ENCODE results near the gene CDH15. TPM values are rescaled to one million over a fixed set of nuclear protein-coding genes. Genes with fewer than 3 reads are reported as not detected.

Gene CDH15
- total and polyA plus RNA-seq, 2 of the 13 experiments (the other 11 are each of a cell fraction or from before 2014, with no cell fraction given), result 0.74 to 2.2 TPM

- TF ChIP-seq, protein P1, sequence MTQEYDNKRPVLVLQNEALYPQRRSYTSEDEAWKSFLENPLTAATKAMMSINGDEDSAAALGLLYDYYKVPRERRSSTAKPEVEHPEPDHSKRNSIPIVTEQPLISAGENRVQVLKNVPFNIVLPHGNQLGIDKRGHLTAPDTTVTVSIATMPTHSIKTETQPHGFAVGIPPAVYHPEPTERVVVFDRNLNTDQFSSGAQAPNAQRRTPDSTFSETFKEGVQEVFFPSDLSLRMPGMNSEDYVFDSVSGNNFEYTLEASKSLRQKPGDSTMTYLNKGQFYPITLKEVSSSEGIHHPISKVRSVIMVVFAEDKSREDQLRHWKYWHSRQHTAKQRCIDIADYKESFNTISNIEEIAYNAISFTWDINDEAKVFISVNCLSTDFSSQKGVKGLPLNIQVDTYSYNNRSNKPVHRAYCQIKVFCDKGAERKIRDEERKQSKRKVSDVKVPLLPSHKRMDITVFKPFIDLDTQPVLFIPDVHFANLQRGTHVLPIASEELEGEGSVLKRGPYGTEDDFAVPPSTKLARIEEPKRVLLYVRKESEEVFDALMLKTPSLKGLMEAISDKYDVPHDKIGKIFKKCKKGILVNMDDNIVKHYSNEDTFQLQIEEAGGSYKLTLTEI (CRISPR knock-in tag; conservative IDR thresholded peaks at IDR 0.05), result no peak
- TF ChIP-seq RFX1 (IDR thresholded peaks at IDR 0.05) (no peak), ZNF12 (CRISPR knock-in tag; IDR thresholded peaks at IDR 0.05) (peak; percentile 66; the same call in 1 of the 2 replicates), ATAD3A (CRISPR knock-in tag; IDR thresholded peaks at IDR 0.05) (no peak), MED1 (CRISPR knock-in tag; IDR thresholded peaks at IDR 0.05) (peak; percentile 73), SSRP1 (CRISPR knock-in tag; IDR thresholded peaks at IDR 0.05) (no peak), ZNF510 (CRISPR knock-in tag; IDR thresholded peaks at IDR 0.05; ENCODE audit: low read depth) (no peak), ZFAT (CRISPR knock-in tag; conservative IDR thresholded peaks at IDR 0.05) (no peak), ZFP36L2 (CRISPR knock-in tag; IDR thresholded peaks at IDR 0.05) (no peak), NR2F2 (IDR thresholded peaks at IDR 0.05; ENCODE audit: borderline replicate concordance, low read depth) (peak; percentile 97), GTF2F1 (IDR thresholded peaks at IDR 0.05; ENCODE audit: low read length) (no peak), KAT8 (CRISPR knock-in tag; IDR thresholded peaks at IDR 0.05) (peak; percentile 85), PAX8 (CRISPR knock-in tag; IDR thresholded peaks at IDR 0.05; ENCODE audit: borderline replicate concordance) (no peak), SAP130 (CRISPR knock-in tag; IDR thresholded peaks at IDR 0.05; ENCODE audit: low read depth) (peak; percentile 92), MTF2 (CRISPR knock-in tag; IDR thresholded peaks at IDR 0.05; ENCODE audit: borderline replicate concordance) (peak; percentile 79; the same call in 1 of the 2 replicates), FLYWCH1 (CRISPR knock-in tag; IDR thresholded peaks at IDR 0.05) (0 out of 2 replicates have a peak, but pooled peaks have one; percentile 65), SRSF4 (IDR thresholded peaks at IDR 0.05; ENCODE audit: low read depth, low read length, poor library complexity, severe bottlenecking) (no peak), SIX4 (CRISPR knock-in tag; IDR thresholded peaks at IDR 0.05) (peak; percentile 7; the same call in 1 of the 2 replicates), DRAP1 (CRISPR knock-in tag; IDR thresholded peaks at IDR 0.05) (peak; percentile 43; the same call in 1 of the 2 replicates)
- TF ChIP-seq, protein P2, sequence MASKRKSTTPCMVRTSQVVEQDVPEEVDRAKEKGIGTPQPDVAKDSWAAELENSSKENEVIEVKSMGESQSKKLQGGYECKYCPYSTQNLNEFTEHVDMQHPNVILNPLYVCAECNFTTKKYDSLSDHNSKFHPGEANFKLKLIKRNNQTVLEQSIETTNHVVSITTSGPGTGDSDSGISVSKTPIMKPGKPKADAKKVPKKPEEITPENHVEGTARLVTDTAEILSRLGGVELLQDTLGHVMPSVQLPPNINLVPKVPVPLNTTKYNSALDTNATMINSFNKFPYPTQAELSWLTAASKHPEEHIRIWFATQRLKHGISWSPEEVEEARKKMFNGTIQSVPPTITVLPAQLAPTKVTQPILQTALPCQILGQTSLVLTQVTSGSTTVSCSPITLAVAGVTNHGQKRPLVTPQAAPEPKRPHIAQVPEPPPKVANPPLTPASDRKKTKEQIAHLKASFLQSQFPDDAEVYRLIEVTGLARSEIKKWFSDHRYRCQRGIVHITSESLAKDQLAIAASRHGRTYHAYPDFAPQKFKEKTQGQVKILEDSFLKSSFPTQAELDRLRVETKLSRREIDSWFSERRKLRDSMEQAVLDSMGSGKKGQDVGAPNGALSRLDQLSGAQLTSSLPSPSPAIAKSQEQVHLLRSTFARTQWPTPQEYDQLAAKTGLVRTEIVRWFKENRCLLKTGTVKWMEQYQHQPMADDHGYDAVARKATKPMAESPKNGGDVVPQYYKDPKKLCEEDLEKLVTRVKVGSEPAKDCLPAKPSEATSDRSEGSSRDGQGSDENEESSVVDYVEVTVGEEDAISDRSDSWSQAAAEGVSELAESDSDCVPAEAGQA (IDR thresholded peaks at IDR 0.05; ENCODE audit: low read depth), result no peak
- TF ChIP-seq, protein P2 (CRISPR knock-in tag; IDR thresholded peaks at IDR 0.05; ENCODE audit: borderline replicate concordance), result no peak
- TF ChIP-seq, protein P3, sequence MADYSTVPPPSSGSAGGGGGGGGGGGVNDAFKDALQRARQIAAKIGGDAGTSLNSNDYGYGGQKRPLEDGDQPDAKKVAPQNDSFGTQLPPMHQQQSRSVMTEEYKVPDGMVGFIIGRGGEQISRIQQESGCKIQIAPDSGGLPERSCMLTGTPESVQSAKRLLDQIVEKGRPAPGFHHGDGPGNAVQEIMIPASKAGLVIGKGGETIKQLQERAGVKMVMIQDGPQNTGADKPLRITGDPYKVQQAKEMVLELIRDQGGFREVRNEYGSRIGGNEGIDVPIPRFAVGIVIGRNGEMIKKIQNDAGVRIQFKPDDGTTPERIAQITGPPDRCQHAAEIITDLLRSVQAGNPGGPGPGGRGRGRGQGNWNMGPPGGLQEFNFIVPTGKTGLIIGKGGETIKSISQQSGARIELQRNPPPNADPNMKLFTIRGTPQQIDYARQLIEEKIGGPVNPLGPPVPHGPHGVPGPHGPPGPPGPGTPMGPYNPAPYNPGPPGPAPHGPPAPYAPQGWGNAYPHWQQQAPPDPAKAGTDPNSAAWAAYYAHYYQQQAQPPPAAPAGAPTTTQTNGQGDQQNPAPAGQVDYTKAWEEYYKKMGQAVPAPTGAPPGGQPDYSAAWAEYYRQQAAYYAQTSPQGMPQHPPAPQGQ (CRISPR knock-in tag; IDR thresholded peaks at IDR 0.05; ENCODE audit: borderline replicate concordance), result no peak
These were observed 26.3 kb downstream of the CDH15 start (continued) for GRCh38 chr16:89197633-89198416.
